Measurements from ENCODE around the gene MTMR2.
"Not testable (repeated sequence)": the region's sequence is repeated elsewhere in the genome, so short reads cannot be mapped to it uniquely, and the experiment has no call there.

MTMR2 gene

GRCh38 chr11:95877291-95877690, 46.6 kb downstream of the MTMR2 start:
- TF ChIP-seq ZC3H10 (CRISPR knock-in tag; IDR thresholded peaks at IDR 0.05) = no peak
- peak; percentile 59; the same call in 2 of the 3 replicates for ATAC-seq

DNA sequence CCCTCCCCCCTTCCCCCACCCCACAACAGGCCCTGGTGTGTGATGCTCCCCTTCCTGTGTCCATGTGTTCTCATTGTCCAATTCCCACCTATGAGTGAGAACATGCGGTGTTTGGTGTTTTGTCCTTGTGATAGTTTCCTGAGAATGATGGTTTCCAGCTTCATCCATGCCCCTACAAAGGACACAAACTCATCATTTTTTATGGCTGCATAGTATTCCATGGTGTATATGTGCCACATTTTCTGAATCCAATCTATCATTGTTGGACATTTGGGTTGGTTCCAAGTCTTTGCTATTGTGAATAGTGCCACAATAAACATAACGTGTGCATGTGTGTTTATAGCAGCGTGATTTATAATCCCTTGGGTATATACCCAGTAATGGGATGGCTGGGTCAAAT, 53.0 kb downstream of the MTMR2 start:
- ATAC-seq = not testable (repeated sequence)

- TF ChIP-seq CSDC2 (CRISPR knock-in tag; IDR thresholded peaks at IDR 0.05) (no peak), BACH2 (CRISPR knock-in tag; IDR thresholded peaks at IDR 0.05; ENCODE audit: borderline replicate concordance) (no peak), RARB (CRISPR knock-in tag; IDR thresholded peaks at IDR 0.05) (no peak), ZFP3 (CRISPR knock-in tag; IDR thresholded peaks at IDR 0.05) (no peak), ZNF565 (CRISPR knock-in tag; conservative IDR thresholded peaks at IDR 0.05; ENCODE audit: low read depth) (no peak), TCF4 (CRISPR knock-in tag; IDR thresholded peaks at IDR 0.05; ENCODE audit: borderline replicate concordance) (no peak), ZNF8 (CRISPR knock-in tag; IDR thresholded peaks at IDR 0.05) (no peak), ZFP30 (CRISPR knock-in tag; IDR thresholded peaks at IDR 0.05) (no peak), ARNTL (CRISPR knock-in tag; IDR thresholded peaks at IDR 0.05; ENCODE audit: borderline replicate concordance, low read depth) (no peak), GLIS3 (CRISPR knock-in tag; IDR thresholded peaks at IDR 0.05) (no peak), ZC3H10 (CRISPR knock-in tag; IDR thresholded peaks at IDR 0.05) (no peak), ISL1 (CRISPR knock-in tag; IDR thresholded peaks at IDR 0.05) (no peak), OSR1 (CRISPR knock-in tag; IDR thresholded peaks at IDR 0.05) (no peak), ZNF70 (CRISPR knock-in tag; IDR thresholded peaks at IDR 0.05) (no peak), TOX (CRISPR knock-in tag; IDR thresholded peaks at IDR 0.05; ENCODE audit: borderline replicate concordance) (no peak)
- TF ChIP-seq, protein P1, sequence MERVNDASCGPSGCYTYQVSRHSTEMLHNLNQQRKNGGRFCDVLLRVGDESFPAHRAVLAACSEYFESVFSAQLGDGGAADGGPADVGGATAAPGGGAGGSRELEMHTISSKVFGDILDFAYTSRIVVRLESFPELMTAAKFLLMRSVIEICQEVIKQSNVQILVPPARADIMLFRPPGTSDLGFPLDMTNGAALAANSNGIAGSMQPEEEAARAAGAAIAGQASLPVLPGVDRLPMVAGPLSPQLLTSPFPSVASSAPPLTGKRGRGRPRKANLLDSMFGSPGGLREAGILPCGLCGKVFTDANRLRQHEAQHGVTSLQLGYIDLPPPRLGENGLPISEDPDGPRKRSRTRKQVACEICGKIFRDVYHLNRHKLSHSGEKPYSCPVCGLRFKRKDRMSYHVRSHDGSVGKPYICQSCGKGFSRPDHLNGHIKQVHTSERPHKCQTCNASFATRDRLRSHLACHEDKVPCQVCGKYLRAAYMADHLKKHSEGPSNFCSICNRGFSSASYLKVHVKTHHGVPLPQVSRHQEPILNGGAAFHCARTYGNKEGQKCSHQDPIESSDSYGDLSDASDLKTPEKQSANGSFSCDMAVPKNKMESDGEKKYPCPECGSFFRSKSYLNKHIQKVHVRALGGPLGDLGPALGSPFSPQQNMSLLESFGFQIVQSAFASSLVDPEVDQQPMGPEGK (CRISPR knock-in tag; IDR thresholded peaks at IDR 0.05; ENCODE audit: borderline replicate concordance) = no peak
- TF ChIP-seq, protein P2, sequence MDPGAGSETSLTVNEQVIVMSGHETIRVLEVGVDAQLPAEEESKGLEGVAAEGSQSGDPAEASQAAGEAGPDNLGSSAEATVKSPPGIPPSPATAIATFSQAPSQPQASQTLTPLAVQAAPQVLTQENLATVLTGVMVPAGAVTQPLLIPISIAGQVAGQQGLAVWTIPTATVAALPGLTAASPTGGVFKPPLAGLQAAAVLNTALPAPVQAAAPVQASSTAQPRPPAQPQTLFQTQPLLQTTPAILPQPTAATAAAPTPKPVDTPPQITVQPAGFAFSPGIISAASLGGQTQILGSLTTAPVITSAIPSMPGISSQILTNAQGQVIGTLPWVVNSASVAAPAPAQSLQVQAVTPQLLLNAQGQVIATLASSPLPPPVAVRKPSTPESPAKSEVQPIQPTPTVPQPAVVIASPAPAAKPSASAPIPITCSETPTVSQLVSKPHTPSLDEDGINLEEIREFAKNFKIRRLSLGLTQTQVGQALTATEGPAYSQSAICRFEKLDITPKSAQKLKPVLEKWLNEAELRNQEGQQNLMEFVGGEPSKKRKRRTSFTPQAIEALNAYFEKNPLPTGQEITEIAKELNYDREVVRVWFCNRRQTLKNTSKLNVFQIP (CRISPR knock-in tag; IDR thresholded peaks at IDR 0.05; ENCODE audit: borderline replicate concordance, low read depth) = no peak
- TF ChIP-seq, protein P3, sequence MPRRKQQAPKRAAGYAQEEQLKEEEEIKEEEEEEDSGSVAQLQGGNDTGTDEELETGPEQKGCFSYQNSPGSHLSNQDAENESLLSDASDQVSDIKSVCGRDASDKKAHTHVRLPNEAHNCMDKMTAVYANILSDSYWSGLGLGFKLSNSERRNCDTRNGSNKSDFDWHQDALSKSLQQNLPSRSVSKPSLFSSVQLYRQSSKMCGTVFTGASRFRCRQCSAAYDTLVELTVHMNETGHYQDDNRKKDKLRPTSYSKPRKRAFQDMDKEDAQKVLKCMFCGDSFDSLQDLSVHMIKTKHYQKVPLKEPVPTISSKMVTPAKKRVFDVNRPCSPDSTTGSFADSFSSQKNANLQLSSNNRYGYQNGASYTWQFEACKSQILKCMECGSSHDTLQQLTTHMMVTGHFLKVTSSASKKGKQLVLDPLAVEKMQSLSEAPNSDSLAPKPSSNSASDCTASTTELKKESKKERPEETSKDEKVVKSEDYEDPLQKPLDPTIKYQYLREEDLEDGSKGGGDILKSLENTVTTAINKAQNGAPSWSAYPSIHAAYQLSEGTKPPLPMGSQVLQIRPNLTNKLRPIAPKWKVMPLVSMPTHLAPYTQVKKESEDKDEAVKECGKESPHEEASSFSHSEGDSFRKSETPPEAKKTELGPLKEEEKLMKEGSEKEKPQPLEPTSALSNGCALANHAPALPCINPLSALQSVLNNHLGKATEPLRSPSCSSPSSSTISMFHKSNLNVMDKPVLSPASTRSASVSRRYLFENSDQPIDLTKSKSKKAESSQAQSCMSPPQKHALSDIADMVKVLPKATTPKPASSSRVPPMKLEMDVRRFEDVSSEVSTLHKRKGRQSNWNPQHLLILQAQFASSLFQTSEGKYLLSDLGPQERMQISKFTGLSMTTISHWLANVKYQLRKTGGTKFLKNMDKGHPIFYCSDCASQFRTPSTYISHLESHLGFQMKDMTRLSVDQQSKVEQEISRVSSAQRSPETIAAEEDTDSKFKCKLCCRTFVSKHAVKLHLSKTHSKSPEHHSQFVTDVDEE (CRISPR knock-in tag; IDR thresholded peaks at IDR 0.05) = no peak
- TF ChIP-seq, protein P4, sequence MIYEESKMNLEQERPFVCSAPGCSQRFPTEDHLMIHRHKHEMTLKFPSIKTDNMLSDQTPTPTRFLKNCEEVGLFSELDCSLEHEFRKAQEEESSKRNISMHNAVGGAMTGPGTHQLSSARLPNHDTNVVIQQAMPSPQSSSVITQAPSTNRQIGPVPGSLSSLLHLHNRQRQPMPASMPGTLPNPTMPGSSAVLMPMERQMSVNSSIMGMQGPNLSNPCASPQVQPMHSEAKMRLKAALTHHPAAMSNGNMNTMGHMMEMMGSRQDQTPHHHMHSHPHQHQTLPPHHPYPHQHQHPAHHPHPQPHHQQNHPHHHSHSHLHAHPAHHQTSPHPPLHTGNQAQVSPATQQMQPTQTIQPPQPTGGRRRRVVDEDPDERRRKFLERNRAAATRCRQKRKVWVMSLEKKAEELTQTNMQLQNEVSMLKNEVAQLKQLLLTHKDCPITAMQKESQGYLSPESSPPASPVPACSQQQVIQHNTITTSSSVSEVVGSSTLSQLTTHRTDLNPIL (CRISPR knock-in tag; IDR thresholded peaks at IDR 0.05; ENCODE audit: low read depth) = no peak
- ATAC-seq = no peak
These were observed 56.8 kb downstream of the MTMR2 start for GRCh38 chr11:95867105-95867504.

GRCh38 chr11:95863486-95864140, 60.3 kb downstream of the MTMR2 start:
- ATAC-seq = peak; percentile 73
- TF ChIP-seq PPARA (CRISPR knock-in tag; IDR thresholded peaks at IDR 0.05; ENCODE audit: borderline replicate concordance) (no peak), SNAI2 (CRISPR knock-in tag; IDR thresholded peaks at IDR 0.05) (no peak), ARNTL (CRISPR knock-in tag; IDR thresholded peaks at IDR 0.05; ENCODE audit: borderline replicate concordance, low read depth) (no peak), CSRNP3 (CRISPR knock-in tag; IDR thresholded peaks at IDR 0.05) (no peak), ESRRG (CRISPR knock-in tag; IDR thresholded peaks at IDR 0.05) (no peak), ZFP30 (CRISPR knock-in tag; IDR thresholded peaks at IDR 0.05) (no peak), GLIS3 (CRISPR knock-in tag; IDR thresholded peaks at IDR 0.05) (no peak), BACH2 (CRISPR knock-in tag; IDR thresholded peaks at IDR 0.05; ENCODE audit: borderline replicate concordance) (no peak), ZC3H10 (CRISPR knock-in tag; IDR thresholded peaks at IDR 0.05) (no peak), ZNF565 (CRISPR knock-in tag; conservative IDR thresholded peaks at IDR 0.05; ENCODE audit: low read depth) (no peak), RARB (CRISPR knock-in tag; IDR thresholded peaks at IDR 0.05) (no peak)
- TF ChIP-seq, protein P1 (CRISPR knock-in tag; IDR thresholded peaks at IDR 0.05; ENCODE audit: borderline replicate concordance) = no peak

DNA sequence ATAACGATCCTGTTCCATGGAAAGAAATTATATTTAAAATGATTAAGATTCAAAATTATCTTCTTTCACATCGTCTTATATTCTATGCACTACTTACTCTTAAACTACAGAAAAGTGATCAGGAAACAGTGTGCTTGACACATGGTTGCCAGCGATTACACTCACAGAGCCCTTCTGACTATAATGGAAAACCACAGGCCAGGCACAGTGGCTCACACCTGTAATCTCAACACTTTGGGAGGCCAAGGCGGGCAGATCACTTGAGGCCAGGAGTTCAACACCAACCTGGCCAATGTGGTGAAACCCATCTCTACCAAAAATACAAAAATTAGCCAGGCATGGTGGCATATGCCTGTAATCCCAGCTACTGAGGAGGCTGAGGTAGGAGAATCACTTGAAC, 63.9 kb downstream of the MTMR2 start:
- ATAC-seq = not testable (repeated sequence)

- not testable (repeated sequence) for ATAC-seq
These were observed 69.5 kb downstream of the MTMR2 start for GRCh38 chr11:95854362-95854761.
